GM19240 (cell line): ENCODE measurements around the gene IRGC.

Experiments
- DNase-seq: peaks from one replicate; pipeline ENCODE4 v3.0.0; 2011; ENCODE audit warnings: low spot score; ENCODE audit not compliant: insufficient read length

The IRGC gene

DNA sequence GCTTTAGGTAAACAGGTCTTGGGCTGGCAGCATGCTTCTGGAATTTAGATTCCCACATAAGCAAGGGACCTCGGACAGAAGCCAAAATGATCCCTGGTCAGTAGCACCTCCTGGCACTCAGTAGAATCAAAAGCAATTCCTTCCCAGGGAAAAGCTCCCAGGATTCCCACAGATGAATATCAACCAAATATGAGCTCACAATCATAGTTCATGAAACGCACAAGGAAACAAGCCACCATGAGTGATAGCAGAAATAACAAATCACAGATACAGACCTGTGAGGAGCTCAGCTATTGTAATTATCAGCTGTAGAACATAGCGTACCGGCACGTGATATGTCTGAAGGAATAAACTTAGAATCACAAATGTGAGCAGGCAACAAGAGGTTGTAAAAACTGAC is 24.1 kb upstream of the IRGC start:
- DNase-seq: no peak

DNA sequence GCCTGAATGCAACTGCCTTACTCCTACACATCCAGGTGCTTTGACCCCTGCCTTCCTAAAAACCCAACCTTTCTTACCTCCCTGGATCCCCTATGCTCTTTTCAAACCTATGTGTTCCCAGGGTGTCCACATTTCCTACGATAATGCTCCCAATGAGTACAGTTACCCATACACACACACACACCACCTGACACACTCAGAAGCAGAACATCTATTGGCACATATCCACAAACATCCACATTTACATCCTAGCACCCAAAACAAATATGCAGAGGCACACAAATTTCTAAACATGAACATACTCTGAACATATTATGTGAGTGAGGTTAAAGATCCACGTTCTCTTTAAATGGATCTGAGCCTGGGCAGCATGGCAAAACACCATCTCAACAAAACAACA is 23.5 kb upstream of the IRGC start:
- DNase-seq: no peak

GRCh38 chr19:43692877-43693276 is 23.0 kb upstream of the IRGC start:
- DNase-seq: no peak

GRCh38 chr19:43694553-43694952 is 21.3 kb upstream of the IRGC start:
- no peak for DNase-seq

- no peak for DNase-seq
These were observed 19.7 kb upstream of the IRGC start for GRCh38 chr19:43695985-43696704.

- no peak for DNase-seq
These were observed 18.6 kb upstream of the IRGC start for GRCh38 chr19:43697295-43697694.

DNA sequence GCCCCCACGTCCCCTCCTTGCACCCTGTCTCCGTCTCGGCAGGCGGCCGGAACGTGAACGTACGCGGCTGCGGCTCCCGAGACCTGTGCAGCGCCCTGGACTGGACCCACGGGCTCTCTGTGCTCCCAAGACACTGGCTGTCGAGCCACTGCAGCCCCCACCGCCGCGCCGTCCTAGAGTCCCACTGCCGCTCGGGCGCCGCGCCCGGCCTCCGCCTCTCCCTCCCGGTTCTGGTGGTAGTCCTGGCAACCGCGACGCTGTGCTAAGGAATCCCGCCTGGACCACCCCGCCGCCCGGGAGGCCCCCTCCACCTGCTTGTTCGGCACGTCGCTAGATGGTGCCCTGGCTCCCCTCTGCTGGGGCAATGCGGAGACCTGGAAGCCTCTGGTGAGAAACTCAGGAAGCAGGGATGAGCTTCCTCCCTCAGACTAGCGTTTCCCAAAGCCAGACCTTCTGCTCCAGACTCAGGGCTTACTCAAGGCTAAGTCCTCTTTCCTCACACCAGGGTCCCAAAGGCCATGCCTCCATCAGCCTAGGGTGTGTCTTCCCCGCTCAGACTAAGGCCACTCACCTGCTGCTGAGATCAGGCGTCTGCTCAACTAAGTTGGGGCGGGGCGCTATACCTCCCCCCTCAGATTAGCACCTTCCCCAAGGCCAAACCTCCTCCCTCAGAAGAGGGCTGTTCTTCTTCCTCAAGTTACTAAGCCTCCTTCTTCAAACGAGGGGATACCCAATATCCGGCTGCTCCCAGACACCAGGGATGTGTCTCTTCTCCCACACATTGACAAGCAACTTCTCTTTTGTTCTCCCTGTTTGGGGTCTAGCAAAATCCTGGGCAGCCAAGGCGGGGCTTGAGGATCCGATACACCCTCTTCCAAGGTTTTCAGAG is 16.1 kb upstream of the IRGC start:
- no peak for DNase-seq

DNA sequence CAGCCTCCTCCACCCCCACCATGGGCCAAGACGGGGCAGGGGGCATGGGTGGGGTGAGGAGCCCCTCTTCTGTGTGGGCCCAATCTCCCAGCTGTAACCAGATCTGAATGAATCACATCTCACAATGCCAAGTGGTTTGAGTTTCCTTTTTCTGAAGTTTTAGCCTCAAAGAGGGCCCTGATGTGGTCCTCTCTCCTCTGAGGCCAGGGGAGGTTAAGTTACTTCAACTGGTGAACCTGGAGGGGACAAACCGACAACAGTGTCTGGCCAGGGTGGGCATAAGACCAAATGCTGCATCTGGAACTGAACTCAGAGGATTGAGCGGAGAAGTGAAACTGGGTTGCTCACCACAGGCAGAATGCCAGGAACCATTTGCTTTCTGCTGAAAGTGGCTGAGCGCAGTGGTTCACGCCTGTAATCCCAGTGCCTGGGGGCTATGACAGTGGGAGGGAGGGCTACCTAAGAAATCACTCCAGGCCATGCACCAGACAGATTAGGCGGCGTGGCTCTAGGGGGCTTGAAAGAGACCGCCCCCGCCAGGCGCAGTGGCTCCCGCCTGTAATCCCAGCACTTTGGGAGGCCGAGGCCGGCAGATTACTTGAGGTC is 15.4 kb upstream of the IRGC start:
- DNase-seq: no peak

- DNase-seq: no peak
These were observed 11.7 kb upstream of the IRGC start for GRCh38 chr19:43704002-43704705.

DNA sequence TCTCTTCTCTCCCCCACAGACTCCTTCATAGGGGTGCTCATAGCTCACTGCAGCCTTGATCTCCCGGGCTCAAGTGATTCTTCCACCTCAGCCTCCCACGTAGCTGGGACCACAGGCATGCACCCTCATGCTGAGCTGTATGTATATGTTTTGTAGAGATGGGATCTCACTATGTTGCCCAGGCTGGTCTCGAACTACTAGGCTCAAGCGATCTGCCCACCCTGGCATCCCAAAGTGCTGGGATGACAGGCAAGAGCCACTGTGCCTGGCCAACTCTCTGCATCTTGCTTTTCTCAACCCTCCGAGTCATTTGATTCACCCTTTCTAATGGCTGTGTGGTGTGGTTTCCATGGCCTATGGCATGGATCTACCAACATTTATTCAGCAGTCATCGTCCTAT is 10.1 kb upstream of the IRGC start:
- no peak for DNase-seq

DNA sequence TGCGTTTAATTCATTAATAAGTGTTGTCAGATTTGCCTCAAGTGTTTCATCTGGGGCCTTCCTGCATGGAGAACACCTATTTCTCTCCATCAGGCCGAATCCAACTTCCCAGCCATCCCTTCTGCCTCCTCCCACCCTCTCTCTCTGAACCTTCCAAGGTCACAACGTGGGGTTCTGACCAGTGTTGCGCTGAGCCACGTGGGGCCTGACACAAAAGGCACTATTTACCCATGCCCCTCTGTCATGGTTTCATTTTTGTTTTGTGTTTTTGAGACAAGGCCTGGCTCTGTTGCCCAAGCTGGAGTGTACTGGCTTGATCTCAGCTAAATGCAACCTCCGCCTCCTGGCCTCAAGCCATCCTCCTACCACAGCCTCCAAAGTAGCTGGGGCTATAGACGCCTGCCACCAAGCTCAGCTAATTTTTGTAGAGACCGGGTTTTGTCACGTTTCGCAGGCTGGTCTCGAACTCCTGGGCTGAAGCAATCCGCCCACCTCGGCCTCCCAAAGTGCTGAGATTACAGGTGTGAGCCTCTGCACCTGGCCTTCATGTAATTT is 8.6 kb upstream of the IRGC start:
- no peak for DNase-seq

DNA sequence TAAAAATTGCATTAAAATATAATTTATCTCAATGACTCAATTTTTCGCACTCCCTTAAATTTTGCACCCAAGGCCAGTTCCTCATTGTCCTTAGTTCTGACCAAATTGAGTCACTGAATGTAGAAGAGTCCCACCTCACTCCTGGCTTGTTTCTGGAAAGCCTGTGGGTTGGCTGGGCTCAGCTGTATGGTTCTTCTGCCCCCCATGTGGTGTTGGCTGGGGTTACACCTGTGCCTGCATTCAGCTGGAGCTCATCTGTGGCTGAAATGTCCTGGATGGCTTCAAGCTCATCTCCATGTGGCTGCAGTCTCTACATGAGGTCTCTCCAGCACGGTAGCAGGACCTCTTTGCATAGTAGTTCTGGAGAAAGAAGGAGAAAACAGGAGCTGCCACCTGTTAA is 7.2 kb upstream of the IRGC start:
- DNase-seq: no peak

GRCh38 chr19:43711751-43712355 is 4.0 kb upstream of the IRGC start:
- no peak for DNase-seq

GRCh38 chr19:43713208-43713607 is 2.7 kb upstream of the IRGC start:
- DNase-seq: no peak

GRCh38 chr19:43718627-43719377 is 2.9 kb downstream of the IRGC start:
- DNase-seq: no peak

DNA sequence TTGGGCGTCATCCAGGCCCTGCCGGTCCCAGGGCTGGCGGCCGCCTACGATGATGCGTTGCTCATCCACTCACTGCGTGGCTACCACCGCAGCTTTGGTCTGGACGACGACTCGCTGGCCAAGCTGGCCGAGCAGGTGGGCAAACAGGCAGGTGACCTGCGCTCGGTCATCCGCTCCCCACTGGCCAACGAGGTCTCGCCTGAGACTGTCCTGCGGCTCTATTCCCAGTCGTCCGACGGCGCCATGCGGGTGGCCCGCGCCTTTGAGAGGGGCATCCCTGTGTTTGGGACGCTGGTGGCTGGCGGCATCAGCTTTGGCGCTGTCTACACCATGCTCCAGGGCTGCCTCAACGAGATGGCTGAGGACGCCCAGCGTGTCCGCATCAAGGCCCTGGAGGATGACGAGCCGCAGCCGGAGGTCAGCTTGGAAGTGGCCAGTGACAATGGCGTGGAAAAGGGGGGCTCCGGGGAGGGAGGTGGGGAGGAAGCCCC is 3.5 kb downstream of the IRGC start:
- DNase-seq: no peak

DNA sequence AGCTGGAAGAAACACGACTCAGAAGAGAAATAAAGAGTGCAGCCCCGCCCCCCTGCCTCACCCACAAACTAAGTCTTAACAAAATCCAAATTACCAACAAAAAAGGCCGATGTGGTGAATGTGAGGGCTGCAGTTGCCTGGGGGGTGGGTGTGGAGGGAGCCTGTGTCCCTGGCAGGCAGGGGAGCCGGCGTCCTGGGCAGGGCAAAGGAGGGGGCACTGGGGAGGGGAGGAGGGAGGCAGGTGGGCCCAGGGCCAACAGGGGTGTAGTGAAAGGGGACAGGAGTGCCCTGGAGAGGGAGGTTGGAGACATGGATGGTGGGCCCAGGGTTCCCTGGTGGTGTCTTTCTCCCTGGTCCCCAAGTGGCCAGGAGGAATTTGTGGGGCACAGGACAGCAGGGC is 4.0 kb downstream of the IRGC start:
- DNase-seq: no peak

DNA sequence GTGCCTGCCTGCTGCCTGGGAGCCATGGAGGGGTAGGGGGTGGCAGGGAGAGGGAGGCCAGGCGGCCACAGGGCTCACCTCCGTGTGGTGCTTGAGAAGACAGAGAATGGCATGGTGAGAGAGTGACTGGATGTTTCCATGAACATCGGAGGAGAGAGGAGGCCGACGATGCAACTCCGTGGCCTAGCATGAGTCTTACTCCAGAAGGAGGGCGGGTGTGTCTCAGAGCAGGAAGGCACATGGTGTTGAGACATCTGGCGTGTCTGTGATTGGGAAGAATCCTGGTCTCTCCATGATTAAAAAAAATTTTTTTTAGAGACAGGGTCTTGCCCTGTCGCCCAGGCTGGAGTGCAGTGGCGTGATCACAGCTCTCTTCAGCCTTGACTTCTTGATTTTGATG is 5.1 kb downstream of the IRGC start:
- DNase-seq: no peak

GRCh38 chr19:43721469-43722048 is 5.7 kb downstream of the IRGC start:
- no peak for DNase-seq

DNA sequence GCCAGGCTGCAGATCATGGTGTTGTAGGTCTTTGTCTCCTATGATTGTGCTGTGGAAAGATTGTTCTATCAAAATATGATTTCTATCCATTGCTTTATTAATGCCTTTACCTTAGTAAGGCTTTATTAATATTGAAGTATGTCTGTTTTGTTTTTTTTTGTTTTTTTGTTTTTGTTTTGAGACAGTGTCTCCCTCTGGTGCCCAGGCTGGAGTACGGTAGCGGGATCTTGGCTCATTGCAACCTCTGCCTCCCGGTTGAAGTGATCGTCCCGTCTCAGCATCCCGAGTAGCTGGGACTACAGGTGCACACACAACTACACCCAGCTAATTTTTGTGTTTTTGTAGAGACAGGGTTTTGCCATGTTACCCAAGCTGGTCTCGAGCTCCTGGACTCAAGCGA is 7.7 kb downstream of the IRGC start:
- DNase-seq: no peak
